ENCODE results near the gene ARHGAP6. TPM values are rescaled to one million over a fixed set of nuclear protein-coding genes. Genes with fewer than 3 reads are reported as not detected.

ARHGAP6 gene
- total and polyA plus RNA-seq, 11 donors = 2.1 to 6.6 (median 2.5) TPM

DNA sequence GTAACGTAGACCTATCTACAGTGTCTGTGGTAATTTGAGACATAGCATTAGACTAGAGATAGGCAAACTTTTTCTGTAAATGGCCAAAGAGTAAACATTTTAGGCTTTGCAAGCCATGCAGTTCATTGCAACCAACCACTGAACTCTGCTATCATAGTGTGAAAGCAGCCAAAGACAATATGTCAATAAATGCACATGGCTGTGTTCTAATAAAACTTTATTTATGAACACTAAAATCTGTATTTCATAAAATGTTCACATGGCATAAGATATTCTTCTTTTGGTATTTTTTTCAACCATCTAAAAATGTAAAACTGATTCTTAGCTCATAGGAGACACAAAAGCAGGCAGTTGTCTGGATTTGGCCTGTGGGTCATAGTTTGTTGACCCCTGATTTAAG, 251.6 kb downstream of the ARHGAP6 start:
- no peak for TF ChIP-seq POLR2A (IDR thresholded peaks at IDR 0.05)
- TF ChIP-seq, protein P1, sequence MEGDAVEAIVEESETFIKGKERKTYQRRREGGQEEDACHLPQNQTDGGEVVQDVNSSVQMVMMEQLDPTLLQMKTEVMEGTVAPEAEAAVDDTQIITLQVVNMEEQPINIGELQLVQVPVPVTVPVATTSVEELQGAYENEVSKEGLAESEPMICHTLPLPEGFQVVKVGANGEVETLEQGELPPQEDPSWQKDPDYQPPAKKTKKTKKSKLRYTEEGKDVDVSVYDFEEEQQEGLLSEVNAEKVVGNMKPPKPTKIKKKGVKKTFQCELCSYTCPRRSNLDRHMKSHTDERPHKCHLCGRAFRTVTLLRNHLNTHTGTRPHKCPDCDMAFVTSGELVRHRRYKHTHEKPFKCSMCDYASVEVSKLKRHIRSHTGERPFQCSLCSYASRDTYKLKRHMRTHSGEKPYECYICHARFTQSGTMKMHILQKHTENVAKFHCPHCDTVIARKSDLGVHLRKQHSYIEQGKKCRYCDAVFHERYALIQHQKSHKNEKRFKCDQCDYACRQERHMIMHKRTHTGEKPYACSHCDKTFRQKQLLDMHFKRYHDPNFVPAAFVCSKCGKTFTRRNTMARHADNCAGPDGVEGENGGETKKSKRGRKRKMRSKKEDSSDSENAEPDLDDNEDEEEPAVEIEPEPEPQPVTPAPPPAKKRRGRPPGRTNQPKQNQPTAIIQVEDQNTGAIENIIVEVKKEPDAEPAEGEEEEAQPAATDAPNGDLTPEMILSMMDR (IDR thresholded peaks at IDR 0.05) = no peak
- ATAC-seq (no peak), DNase-seq (no peak)
- Histone ChIP-seq H3K27me3 (no peaks in the 10 kb centered on the region), H3K27ac (no peak overlapping the region), H3K4me1 (peaks cover 0 to 7% (median 0%) of the 10 kb centered on the region in 12 donors), H3K4me3 (no peak overlapping the region), H3K36me3 (no peaks in the 10 kb centered on the region), H3K9me3 (no peaks in the 10 kb centered on the region)
- 83 to 100% (median 94%) methylated on average over 1 of the region's 1 CpG for WGBS, 4 donors
- intact Hi-C loops (cut with DNase I) = no loop called here

DNA sequence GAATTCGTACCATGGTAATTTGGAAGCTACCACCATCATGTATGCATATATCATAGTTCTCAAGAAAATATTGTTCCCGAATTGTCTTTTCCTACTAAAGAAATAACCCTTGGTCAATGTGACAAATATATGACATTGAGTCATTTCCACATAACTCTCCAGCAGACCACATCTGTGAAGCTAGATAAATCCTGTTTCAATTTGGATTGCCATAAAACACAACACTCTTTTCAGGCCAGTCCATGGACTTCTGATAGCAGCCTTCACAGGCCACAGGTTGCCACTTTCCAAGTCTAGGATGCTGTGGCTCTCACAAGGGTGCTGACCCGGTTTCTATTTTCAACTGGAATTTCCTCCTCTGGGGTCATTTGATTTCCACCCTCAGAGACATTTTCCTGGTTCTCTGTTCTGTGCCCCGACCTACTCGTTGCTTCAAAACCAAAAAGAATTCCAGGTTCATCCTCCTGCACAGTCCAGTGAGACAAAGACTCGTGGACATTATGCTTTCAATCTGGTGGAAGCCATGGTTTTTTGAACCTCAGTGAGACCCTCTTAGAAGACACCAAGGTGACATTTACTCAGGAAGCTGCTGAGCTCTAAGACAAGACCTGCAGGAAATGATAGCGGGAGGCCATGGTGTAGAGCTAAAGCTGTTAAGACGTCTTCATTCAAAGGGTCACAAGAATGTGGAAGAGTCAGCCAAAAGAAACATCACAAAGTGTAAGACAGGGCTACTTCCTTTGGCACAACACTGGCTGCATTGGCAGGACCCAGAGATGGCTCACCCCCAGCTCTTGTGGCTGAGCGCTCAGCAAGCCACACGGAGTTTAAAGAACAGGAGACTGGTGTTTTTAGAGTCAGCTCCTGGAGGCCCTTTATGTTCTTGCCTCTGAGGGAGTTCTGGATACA, 252.8 kb downstream of the ARHGAP6 start:
- H3K27me3 ChIP-seq = no peaks in the 10 kb centered on the region
- H3K27ac ChIP-seq = no peak overlapping the region
- 52 to 70% (median 62%) methylated on average over 10 of the region's 10 CpGs for WGBS, 4 donors
- H3K36me3 ChIP-seq = no peaks in the 10 kb centered on the region
- H3K4me3 ChIP-seq = no peak overlapping the region
- H3K9me3 ChIP-seq = no peaks in the 10 kb centered on the region
- TF ChIP-seq POLR2A (IDR thresholded peaks at IDR 0.05) = no peak
- TF ChIP-seq, protein P1 (IDR thresholded peaks at IDR 0.05) = no peak
- H3K4me1 ChIP-seq = peaks cover 0 to 7% (median 0%) of the 10 kb centered on the region in 12 donors
- ATAC-seq (peak in 1 of 4 donors; percentile 38), DNase-seq (no peak)
- intact Hi-C loops (cut with DNase I) = no loop called here

- Histone ChIP-seq H3K27ac (no peak overlapping the region), H3K9me3 (no peaks in the 10 kb centered on the region), H3K4me1 (peaks cover 0 to 7% (median 0%) of the 10 kb centered on the region in 12 donors), H3K4me3 (no peak overlapping the region), H3K36me3 (no peaks in the 10 kb centered on the region), H3K27me3 (no peaks in the 10 kb centered on the region)
- no peak for DNase-seq
- intact Hi-C loops (cut with DNase I) = no loop called here
- WGBS, 4 donors = 76 to 96% (median 90%) methylated on average over 3 of the region's 3 CpGs
- TF ChIP-seq, protein P1 (IDR thresholded peaks at IDR 0.05) = no peak
- TF ChIP-seq POLR2A (IDR thresholded peaks at IDR 0.05) = no peak
- no peak for ATAC-seq
Observed at GRCh38 chrX:11409957-11410356, 255.8 kb downstream of the ARHGAP6 start.

DNA sequence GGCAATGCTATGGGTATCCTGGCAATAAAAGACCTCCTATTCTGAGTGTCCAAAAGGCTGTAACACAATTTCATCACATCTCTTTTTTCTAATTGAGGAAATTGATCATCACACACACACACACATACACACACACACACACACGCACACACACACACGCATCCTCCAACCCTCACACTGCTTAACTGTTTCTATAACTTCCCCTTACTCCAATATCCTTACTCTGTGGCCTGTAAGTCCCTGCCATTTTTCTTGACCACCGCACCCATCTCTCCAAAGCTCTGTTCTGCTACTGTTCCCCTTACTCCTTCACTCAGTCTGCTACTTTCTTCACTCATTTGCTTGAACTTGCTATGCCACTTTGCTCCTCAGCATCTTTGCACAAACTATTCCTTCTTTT, 256.9 kb downstream of the ARHGAP6 start:
- no peaks in the 10 kb centered on the region for H3K9me3 ChIP-seq
- 81 to 95% (median 90%) methylated on average over 3 of the region's 3 CpGs for WGBS, 4 donors
- TF ChIP-seq POLR2A (IDR thresholded peaks at IDR 0.05) = no peak
- TF ChIP-seq, protein P1 (IDR thresholded peaks at IDR 0.05) = no peak
- intact Hi-C loops (cut with DNase I) = no loop called here
- peaks cover 0 to 7% (median 0%) of the 10 kb centered on the region in 12 donors for H3K4me1 ChIP-seq
- DNase-seq (no peak), ATAC-seq (no peak)
- H3K36me3 ChIP-seq = no peaks in the 10 kb centered on the region
- H3K27ac ChIP-seq = no peak overlapping the region
- no peaks in the 10 kb centered on the region for H3K27me3 ChIP-seq
- no peak overlapping the region for H3K4me3 ChIP-seq

Measured in heart left ventricle (tissue), 16 donors.